Measurements from ENCODE around the gene USP19.

The USP19 gene

GRCh38 chr3:49133226-49133951 is 12.8 kb upstream of the USP19 start:
- peak overlapping the region; percentile 80 for H3K4me3 ChIP-seq (ENCODE audit: low read length)
- TF ChIP-seq CTCF (IDR thresholded peaks at IDR 0.05; ENCODE audit: insufficient read depth, low read depth, low read length, missing control alignments) = no peak
- DNase-seq (ENCODE audit: low read depth) = peak; percentile 92

GRCh38 chr3:49132437-49133225 is 12.0 kb upstream of the USP19 start, which contains the start of gene LAMB2:
LAMB2 (minus strand) TSS chr3:49133050; CDS start chr3:49132867, 183 bp downstream.
- TF ChIP-seq CTCF (IDR thresholded peaks at IDR 0.05; ENCODE audit: insufficient read depth, low read depth, low read length, missing control alignments) = peak; percentile 13
- DNase-seq (ENCODE audit: low read depth) = peak; percentile 78
- peak within 1 kb of the TSS; percentile 80 for H3K4me3 ChIP-seq (ENCODE audit: low read length)

- TF ChIP-seq CTCF (IDR thresholded peaks at IDR 0.05; ENCODE audit: insufficient read depth, low read depth, low read length, missing control alignments) = no peak
- DNase-seq (ENCODE audit: low read depth) = no peak
- peak overlapping the region; percentile 80 for H3K4me3 ChIP-seq (ENCODE audit: low read length)
These were observed 11.4 kb upstream of the USP19 start for GRCh38 chr3:49132073-49132436.

GRCh38 chr3:49131576-49131975 is 11.0 kb upstream of the USP19 start:
- peak overlapping the region; percentile 80 for H3K4me3 ChIP-seq (ENCODE audit: low read length)
- TF ChIP-seq CTCF (IDR thresholded peaks at IDR 0.05; ENCODE audit: insufficient read depth, low read depth, low read length, missing control alignments) = no peak
- no peak for DNase-seq (ENCODE audit: low read depth)

- H3K4me3 ChIP-seq (ENCODE audit: low read length) = no peak overlapping the region
- TF ChIP-seq CTCF (IDR thresholded peaks at IDR 0.05; ENCODE audit: insufficient read depth, low read depth, low read length, missing control alignments) = no peak
- DNase-seq (ENCODE audit: low read depth) = no peak
These were observed 10.4 kb upstream of the USP19 start for GRCh38 chr3:49131040-49131439.

- no peak for TF ChIP-seq CTCF (IDR thresholded peaks at IDR 0.05; ENCODE audit: insufficient read depth, low read depth, low read length, missing control alignments)
- no peak for DNase-seq (ENCODE audit: low read depth)
- no peak overlapping the region for H3K4me3 ChIP-seq (ENCODE audit: low read length)
These were observed 4.5 kb upstream of the USP19 start for GRCh38 chr3:49124991-49125670.

All from epithelial cell of esophagus (primary cell).